Measurements from ENCODE around the gene ARID1B.

- TF ChIP-seq, protein P1, sequence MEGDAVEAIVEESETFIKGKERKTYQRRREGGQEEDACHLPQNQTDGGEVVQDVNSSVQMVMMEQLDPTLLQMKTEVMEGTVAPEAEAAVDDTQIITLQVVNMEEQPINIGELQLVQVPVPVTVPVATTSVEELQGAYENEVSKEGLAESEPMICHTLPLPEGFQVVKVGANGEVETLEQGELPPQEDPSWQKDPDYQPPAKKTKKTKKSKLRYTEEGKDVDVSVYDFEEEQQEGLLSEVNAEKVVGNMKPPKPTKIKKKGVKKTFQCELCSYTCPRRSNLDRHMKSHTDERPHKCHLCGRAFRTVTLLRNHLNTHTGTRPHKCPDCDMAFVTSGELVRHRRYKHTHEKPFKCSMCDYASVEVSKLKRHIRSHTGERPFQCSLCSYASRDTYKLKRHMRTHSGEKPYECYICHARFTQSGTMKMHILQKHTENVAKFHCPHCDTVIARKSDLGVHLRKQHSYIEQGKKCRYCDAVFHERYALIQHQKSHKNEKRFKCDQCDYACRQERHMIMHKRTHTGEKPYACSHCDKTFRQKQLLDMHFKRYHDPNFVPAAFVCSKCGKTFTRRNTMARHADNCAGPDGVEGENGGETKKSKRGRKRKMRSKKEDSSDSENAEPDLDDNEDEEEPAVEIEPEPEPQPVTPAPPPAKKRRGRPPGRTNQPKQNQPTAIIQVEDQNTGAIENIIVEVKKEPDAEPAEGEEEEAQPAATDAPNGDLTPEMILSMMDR (IDR thresholded peaks at IDR 0.05), result no peak
- no peak for TF ChIP-seq POLR2AphosphoS5 (IDR thresholded peaks at IDR 0.05; ENCODE audit: low read depth, low read length)
- TF ChIP-seq, protein P2, sequence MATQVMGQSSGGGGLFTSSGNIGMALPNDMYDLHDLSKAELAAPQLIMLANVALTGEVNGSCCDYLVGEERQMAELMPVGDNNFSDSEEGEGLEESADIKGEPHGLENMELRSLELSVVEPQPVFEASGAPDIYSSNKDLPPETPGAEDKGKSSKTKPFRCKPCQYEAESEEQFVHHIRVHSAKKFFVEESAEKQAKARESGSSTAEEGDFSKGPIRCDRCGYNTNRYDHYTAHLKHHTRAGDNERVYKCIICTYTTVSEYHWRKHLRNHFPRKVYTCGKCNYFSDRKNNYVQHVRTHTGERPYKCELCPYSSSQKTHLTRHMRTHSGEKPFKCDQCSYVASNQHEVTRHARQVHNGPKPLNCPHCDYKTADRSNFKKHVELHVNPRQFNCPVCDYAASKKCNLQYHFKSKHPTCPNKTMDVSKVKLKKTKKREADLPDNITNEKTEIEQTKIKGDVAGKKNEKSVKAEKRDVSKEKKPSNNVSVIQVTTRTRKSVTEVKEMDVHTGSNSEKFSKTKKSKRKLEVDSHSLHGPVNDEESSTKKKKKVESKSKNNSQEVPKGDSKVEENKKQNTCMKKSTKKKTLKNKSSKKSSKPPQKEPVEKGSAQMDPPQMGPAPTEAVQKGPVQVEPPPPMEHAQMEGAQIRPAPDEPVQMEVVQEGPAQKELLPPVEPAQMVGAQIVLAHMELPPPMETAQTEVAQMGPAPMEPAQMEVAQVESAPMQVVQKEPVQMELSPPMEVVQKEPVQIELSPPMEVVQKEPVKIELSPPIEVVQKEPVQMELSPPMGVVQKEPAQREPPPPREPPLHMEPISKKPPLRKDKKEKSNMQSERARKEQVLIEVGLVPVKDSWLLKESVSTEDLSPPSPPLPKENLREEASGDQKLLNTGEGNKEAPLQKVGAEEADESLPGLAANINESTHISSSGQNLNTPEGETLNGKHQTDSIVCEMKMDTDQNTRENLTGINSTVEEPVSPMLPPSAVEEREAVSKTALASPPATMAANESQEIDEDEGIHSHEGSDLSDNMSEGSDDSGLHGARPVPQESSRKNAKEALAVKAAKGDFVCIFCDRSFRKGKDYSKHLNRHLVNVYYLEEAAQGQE (IDR thresholded peaks at IDR 0.05; ENCODE audit: insufficient read depth in 1 of 2, low read depth in 2 of 2, low read length in 1 of 2), result no peak
- TF ChIP-seq SIN3A (IDR thresholded peaks at IDR 0.05; ENCODE audit: borderline replicate concordance, insufficient read depth, low read depth, low read length), result no peak
Measured at GRCh38 chr6:157172830-157173536, 395.8 kb downstream of the ARID1B start.
